ENCODE measurements around the gene CPNE4.

Gene CPNE4

DNA sequence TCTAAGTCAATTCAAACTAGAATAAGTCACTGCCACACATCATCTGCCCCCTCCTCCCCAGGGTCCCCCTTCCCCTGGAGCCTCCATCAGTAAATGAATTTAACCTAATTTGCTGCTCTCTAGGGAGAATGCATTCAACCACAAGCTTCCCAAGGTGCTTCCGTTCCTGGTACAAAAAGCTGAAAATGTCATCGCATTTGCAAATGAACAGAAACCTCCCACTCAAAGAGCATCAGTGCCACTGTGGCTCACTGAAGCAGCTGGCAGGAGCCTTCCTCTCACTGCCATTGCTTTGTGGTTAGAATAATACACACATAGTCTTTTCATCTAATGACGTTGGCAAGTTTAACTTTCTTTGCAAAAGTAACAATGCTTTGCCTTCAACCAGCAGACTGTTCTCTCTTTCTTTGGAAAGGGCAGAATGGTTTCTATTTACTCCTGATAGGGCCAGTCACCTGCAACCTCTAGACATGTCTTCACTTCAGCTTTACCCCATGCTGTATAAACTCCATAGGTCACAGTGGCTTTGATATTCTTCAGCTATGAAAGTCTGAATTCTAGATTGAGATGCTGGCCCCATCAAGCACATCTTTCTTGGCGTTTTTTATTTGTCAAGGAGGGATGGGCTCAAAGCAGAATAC is 238.1 kb downstream of the CPNE4 start:
- no peak for DNase-seq (ENCODE audit: low read depth)

DNA sequence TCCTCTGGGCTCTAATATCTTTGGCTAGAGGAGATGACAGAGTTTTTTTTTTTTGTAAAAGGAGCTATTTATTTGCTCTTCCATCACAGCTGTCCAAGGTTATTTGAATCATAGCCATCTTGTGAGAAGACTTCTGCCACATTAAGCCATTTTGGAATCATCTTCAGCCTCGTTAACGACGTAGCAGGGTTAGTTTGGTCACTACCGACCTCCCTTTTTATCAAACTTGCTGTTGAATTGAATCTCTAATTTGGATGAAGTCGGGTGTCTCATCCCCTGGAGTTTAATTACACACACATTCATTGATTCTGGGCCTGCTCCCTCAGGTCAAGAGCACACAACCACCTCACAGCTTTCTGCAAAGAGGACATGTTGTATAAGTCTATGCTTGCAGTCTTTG is 238.7 kb downstream of the CPNE4 start:
- no peak for DNase-seq (ENCODE audit: low read depth)

DNA sequence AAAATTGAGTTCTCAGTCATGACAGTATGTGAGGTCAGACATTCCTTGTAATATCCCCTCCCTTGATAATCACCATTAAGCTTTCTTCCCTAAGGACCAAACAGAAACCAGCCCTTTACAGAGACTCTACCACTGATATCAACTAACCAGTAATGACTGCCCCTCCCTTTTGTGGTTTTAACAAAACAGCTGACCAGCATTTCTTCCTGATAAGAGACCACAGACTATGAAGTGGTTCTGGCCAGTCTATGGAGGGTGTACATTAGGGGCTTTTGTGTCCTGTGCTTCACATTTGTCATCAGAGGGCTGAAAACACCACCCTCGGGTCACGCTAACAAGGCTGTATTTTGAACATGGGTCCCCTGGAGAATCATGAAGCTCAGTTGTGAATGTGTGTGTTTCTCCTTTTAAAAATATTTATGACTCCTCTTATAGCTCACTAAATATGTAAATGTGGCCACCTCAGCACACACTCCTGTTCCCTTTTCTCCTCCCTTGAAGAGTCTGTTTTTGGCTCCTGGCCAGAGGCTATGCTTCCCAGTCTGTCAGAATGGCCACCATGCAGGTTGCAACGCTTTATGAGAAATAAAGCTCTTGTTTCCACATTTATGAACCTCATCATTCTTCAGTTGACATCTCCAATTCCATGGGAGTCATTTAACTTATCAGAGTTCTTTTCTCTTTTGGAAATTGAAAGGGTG is 239.3 kb downstream of the CPNE4 start:
- no peak for DNase-seq (ENCODE audit: low read depth)

- DNase-seq (ENCODE audit: low read depth): peak; percentile 23
These were observed 239.9 kb downstream of the CPNE4 start for GRCh38 chr3:131794766-131795388.

DNA sequence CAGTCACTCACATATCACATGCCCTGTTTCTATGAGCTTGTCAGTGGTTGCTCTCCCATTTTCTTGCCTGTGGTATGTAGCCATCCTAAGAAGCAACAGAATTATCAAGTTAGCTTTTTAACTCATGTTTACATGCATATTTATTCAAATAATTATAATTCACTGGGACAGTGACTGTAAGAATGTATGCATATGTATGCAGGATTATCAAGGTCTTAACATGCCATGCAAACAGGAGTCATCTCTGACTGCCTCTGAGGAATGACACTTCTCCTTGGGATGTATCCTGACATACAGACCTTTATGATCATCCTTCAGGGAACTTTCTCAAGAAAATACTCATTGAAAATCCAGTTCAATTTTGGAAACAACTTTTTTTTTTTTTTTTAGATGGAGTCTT is 240.9 kb downstream of the CPNE4 start:
- DNase-seq (ENCODE audit: low read depth): no peak

GRCh38 chr3:131789188-131789587 is 245.6 kb downstream of the CPNE4 start:
- no peak for DNase-seq (ENCODE audit: low read depth)

GRCh38 chr3:131786386-131786785 is 248.4 kb downstream of the CPNE4 start:
- no peak for DNase-seq (ENCODE audit: low read depth)

- no peak for DNase-seq (ENCODE audit: low read depth)
These were observed 252.1 kb downstream of the CPNE4 start for GRCh38 chr3:131782751-131783150.

DNA sequence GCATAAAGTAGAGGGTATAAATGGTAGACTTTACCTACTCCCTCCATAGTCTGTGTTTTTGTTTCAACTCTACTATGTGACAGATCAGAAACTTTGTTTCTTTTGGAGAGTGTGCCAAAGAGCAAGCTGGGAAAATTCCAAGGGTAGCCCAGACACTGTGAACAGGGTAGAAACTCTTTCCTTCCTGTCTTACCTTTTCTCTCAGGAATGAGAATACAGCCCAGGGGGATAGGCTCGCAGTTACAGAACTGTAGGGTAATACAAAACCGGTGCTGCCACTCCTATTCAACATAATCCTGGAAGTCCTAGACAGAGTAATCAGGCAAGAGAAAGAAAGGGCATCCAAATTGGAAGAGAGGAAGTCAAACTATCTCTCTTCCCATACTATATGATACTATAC is 256.3 kb downstream of the CPNE4 start:
- DNase-seq (ENCODE audit: low read depth): no peak

GRCh38 chr3:131775650-131776049 is 259.2 kb downstream of the CPNE4 start:
- no peak for DNase-seq (ENCODE audit: low read depth)

GRCh38 chr3:131772269-131773026 is 262.4 kb downstream of the CPNE4 start:
- DNase-seq (ENCODE audit: low read depth): no peak

GRCh38 chr3:131762981-131763564 is 271.7 kb downstream of the CPNE4 start:
- DNase-seq (ENCODE audit: low read depth): no peak

GRCh38 chr3:131756405-131756804 is 278.4 kb downstream of the CPNE4 start:
- no peak for DNase-seq (ENCODE audit: low read depth)

DNA sequence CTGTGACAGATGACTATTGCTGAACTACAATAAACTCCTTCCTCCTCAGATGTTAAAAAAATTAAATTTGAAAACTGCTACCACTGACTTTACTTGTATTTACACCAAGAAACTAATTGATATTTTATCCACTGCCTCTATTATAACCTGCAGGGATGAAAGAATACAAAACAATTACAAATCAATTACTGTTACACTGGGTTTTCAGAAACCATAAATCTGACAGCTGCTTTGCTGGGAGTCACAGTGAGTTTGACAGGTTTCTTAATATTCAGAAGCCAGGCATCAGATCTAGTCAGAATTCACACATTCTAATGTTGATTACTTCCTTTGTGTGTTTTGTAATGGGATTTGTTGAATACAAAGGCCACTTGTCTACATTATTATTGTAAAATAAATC is 279.4 kb downstream of the CPNE4 start:
- no peak for DNase-seq (ENCODE audit: low read depth)

- DNase-seq (ENCODE audit: low read depth): no peak
These were observed 284.6 kb downstream of the CPNE4 start for GRCh38 chr3:131750256-131750655.

- no peak for DNase-seq (ENCODE audit: low read depth)
These were observed 285.0 kb downstream of the CPNE4 start for GRCh38 chr3:131749826-131750225.

GRCh38 chr3:131747466-131747865 is 287.3 kb downstream of the CPNE4 start:
- DNase-seq (ENCODE audit: low read depth): no peak

DNA sequence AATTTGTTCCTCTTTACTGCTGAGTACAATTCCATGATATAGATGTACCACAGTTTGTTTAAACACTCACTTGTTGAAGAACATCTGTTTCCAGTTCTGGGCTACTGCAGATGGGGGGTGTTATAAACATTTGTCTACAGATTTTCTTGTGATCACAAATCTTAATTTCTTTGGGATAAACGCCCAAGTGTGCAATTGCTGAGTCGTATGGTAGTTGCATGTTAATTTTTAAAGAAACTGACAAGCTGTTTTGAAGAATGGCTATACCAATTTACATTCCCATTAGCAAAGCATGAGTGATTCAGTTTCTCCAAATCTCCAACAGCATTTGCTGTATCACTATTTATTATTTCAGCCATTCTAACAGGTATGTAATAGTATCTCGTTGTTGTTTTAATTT is 290.0 kb downstream of the CPNE4 start:
- no peak for DNase-seq (ENCODE audit: low read depth)

DNA sequence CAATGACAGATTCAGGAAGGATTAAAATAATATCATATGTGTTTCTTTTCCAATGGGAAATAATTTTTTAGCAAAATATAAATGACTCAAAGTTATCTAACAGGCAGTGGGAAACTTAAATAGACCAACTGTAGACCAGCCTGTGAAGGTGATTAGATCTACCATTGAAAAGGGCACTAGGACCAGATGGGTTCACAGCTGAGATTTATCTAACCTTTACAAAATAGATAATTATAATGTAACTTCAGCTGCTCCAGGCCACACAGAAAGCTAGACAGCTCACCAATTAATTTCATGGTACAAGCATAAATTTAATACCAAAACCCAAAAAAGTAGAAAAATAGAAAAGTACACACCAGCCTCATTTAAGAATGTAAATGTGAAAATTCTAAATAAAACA is 291.7 kb downstream of the CPNE4 start:
- no peak for DNase-seq (ENCODE audit: low read depth)

- DNase-seq (ENCODE audit: low read depth): no peak
These were observed 295.6 kb downstream of the CPNE4 start for GRCh38 chr3:131739211-131739610.

DNA sequence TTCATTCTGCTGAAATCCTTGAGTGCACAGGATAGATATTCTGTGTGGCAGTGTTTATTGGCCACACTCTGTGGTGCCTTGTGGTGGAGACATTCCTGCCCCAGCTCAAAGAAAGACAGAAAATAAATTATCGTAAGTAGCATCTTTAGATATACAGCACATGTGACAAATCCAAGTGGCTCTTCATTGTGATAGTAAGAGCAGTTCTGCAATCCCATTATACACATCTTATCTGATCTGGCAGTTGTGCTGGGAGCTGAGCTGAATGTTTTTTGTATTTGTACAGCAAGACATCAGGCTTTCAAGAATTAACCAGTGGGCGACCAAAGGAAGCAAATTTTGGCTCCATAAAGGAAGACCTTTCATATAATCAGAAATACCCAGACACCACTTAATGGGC is 296.7 kb downstream of the CPNE4 start:
- no peak for DNase-seq (ENCODE audit: low read depth)

DNA sequence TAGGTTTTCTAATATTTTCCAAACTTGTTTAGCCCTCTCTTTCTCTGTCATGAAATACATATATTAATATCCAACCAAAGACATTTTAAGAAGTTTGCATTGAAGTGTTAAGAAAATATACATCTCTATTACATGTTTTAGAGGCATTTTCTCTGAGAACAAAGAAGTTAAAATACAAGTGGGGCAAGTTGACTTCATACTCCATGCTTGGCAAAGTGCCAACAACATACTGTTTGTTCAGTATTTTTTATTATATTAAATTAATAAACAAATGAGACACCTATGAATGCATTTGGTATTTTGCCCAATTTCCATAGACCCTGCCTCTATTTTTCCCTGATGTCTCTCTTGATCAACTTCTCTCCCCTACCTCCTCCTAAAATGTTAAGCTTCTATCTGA is 299.3 kb downstream of the CPNE4 start:
- DNase-seq (ENCODE audit: low read depth): no peak
